Right renal cortex interstitium (tissue), 3 donors: ENCODE results near the gene LAD1. TPM values are rescaled to one million over a fixed set of nuclear protein-coding genes. Genes with fewer than 3 reads are reported as not detected.

ENCODE experiments used
- DNase-seq, 3 donors: peaks; one replicate each; pipeline ENCODE4 v3.0.0-alpha.2; 2013; ENCODE audit warnings: low read depth in 3 of 3, low spot score in 2 of 3
- polyA plus RNA-seq, 3 donors: library from polyadenylated mRNA; unstranded; fragments of 120-200 nt; gene quantifications; one replicate each; pipeline ENCODE4 v1.2.1, GENCODE V29; 2013; ENCODE audit not compliant: insufficient read length in 3 of 3

LAD1 gene
- polyA plus RNA-seq, 3 donors, result 30.8 to 36.8 (median 36.1) TPM

- no peak for DNase-seq
Measured at GRCh38 chr1:201370500-201370899, 28.6 kb downstream of the LAD1 start.

GRCh38 chr1:201369209-201369608 lies 29.9 kb downstream of the LAD1 start:
- DNase-seq, result no peak

GRCh38 chr1:201366696-201367095 lies 32.4 kb downstream of the LAD1 start:
- no peak for DNase-seq

GRCh38 chr1:201365251-201365650 lies 33.9 kb downstream of the LAD1 start:
- DNase-seq, result no peak

GRCh38 chr1:201364808-201365105 lies 34.4 kb downstream of the LAD1 start:
- DNase-seq, result peak in 1 of 3 donors; percentile 45

GRCh38 chr1:201363467-201363866 lies 35.7 kb downstream of the LAD1 start:
- DNase-seq, result no peak

GRCh38 chr1:201362906-201363305 lies 36.2 kb downstream of the LAD1 start:
- DNase-seq, result no peak

GRCh38 chr1:201361652-201362504 lies 37.2 kb downstream of the LAD1 start:
- no peak for DNase-seq

GRCh38 chr1:201360901-201361651 lies 38.0 kb downstream of the LAD1 start:
- DNase-seq, result no peak

- no peak for DNase-seq
Measured at GRCh38 chr1:201360486-201360885, 38.6 kb downstream of the LAD1 start.

GRCh38 chr1:201359873-201360210 lies 39.3 kb downstream of the LAD1 start:
- no peak for DNase-seq

GRCh38 chr1:201359031-201359872 lies 39.9 kb downstream of the LAD1 start:
- no peak for DNase-seq

- DNase-seq, result no peak
Measured at GRCh38 chr1:201358596-201358995, 40.5 kb downstream of the LAD1 start.

- DNase-seq, result no peak
Measured at GRCh38 chr1:201357636-201358348, 41.3 kb downstream of the LAD1 start.

GRCh38 chr1:201357211-201357610 lies 41.9 kb downstream of the LAD1 start:
- no peak for DNase-seq

- no peak for DNase-seq
Measured at GRCh38 chr1:201356701-201357100, 42.4 kb downstream of the LAD1 start.

- no peak for DNase-seq
Measured at GRCh38 chr1:201356236-201356635, 42.9 kb downstream of the LAD1 start.

GRCh38 chr1:201355471-201355870 lies 43.7 kb downstream of the LAD1 start:
- no peak for DNase-seq

- DNase-seq, result no peak
Measured at GRCh38 chr1:201354901-201355295, 44.2 kb downstream of the LAD1 start.

GRCh38 chr1:201354151-201354900 lies 44.8 kb downstream of the LAD1 start:
- DNase-seq, result no peak
